PC-3 (cell line): ENCODE data around the gene CDC45.

Experiments
- CTCF ChIP-seq: fragments of 300-600 bp; sonication (generic); conservative IDR thresholded peaks from 2 replicates; pipeline ENCODE4 v1.5.1; 2017; ENCODE audit warnings: antibody characterized with exemption, low read depth, mild to moderate bottlenecking, low read length
- EZH2phosphoT487 ChIP-seq: fragments of 300-600 bp; sonication (generic); IDR thresholded peaks from 2 replicates; pipeline ENCODE4 v1.6.1; 2018; ENCODE audit warnings: mild to moderate bottlenecking, antibody characterized with exemption, low read length, borderline replicate concordance

- no peak for TF ChIP-seq CTCF
- no peak for TF ChIP-seq EZH2phosphoT487
Observed at GRCh38 chr22:19545935-19546207, 66.2 kb downstream of the CDC45 start.
